Stimulated activated CD4-positive, alpha-beta T cell treated with anti-CD3 and anti-CD28 coated beads, Interleukin-15, amount 100 ng/mL, for 24 hours (primary cell): Measurements from ENCODE around the gene ATN1.
A peak's percentile ranks its signal among the peaks of the same experiment; 100 is the strongest.

ENCODE experiments used
- DNase-seq: peaks from one replicate; pipeline ENCODE4 v3.0.0-alpha.2; 2020

The ATN1 gene

DNA sequence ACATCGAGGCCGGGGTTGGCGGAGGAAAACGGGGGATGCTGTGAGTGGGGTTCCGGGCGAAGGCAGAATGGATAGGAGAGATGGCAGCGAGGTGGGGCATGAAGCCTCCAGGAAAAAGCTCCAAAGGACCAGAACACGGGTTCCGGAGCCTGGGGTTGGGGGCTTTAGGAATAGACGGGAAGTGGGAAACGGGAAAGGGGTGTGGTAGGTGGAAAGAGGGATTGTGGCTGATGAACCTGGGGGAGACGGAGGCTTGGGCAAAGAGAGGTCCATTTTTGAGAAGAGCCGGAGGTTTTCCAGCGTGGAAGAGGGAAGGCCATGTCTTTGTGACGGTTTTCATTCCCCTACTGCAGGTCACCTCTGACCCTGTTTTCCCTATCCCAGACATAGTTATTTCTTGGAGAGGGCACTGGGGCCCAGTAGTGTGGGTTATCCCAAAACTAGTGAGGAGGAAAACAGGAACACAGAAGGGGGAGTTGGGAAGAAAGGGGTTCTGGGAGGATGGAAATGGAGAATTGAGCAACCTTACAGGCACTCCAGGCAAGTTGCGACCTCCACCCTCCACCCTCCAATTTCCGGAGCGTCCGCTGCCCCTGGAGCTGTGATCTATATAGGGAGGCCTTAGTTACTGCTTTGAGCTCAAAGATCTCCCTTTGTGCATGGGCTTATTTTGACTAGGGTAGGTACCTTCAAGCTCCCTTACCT lies 1.1 kb downstream of the ATN1 start:
- no peak for DNase-seq

DNA sequence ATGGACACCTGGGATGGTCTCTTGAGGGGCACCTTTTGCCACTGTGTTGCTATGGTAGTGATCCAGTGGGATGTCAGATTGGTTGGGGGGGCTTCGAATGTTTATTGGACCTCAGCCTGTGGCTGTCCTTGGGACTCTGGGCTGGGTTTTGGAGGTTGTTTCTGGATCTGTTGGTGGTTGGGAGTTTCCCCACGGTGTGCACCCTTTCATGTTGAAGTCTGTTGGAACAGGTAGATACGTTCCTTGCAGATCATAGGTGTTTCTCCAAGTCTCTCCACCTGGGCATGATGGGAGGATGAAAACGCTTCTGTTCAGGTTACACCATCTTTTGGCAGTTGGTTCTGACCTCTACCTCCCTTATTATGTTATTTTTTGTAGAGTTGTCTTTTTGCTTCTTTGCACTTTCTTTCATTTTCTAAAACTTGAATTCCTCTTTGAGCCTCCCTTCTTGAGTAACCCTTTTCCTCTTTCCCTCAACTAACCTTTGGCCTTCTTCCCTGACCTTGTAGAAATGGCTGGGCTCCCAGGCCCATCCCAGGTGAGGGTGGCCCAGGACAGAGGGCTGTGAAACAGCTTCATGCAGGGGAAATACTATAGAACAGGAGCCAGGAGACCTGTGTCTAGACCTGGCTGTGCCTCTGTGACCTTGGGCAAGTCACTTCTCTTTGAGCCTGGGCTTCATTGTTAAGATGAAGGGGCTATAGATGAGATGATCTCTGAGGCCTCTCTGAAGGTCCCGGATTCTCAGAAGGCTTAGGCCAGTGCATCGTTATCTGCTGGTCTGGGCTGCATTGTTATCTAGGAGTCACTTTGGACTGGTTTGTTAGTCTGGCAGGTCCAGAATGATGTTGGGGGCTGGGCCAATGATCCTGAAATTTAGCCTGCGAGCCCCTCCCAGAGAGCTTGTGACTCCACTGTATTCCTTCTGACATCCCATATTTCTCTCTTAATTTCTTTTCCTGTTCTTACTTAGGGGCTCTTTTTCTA lies 2.0 kb downstream of the ATN1 start:
- DNase-seq: no peak

DNA sequence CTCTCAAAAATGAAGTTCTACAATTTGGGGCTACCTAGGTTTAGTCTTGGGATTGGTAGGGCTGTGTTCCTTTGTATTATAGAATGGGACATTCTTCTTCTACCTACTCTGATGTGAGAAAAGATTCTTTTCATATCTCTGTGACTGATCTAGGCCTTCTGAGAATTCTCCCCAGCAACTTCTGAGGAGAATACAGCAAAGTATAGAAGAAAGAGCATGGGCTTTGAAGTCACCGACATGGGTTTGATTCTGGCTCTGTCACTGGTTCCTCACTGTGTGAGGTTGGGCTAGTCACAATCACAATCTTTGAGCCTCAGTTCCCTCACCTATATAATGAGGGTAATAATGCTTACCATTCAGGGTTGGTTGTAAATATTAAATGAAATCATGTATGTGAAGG lies 5.0 kb downstream of the ATN1 start:
- DNase-seq: no peak

DNA sequence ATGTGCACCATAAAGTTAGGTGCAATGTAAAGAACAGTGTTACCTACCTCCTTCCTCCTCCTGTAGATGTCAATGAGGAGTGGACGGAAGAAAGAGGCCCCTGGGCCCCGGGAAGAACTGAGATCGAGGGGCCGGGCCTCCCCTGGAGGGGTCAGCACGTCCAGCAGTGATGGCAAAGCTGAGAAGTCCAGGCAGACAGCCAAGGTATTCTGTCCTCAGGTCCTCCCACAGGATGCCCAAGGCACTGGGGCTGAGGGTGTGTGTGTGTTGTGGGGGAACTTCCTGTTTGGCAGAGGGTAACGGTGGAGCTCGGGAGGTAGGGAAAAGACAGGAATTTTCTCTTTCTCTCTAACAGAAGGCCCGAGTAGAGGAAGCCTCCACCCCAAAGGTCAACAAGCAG lies 6.4 kb downstream of the ATN1 start:
- DNase-seq: peak; percentile 1

DNA sequence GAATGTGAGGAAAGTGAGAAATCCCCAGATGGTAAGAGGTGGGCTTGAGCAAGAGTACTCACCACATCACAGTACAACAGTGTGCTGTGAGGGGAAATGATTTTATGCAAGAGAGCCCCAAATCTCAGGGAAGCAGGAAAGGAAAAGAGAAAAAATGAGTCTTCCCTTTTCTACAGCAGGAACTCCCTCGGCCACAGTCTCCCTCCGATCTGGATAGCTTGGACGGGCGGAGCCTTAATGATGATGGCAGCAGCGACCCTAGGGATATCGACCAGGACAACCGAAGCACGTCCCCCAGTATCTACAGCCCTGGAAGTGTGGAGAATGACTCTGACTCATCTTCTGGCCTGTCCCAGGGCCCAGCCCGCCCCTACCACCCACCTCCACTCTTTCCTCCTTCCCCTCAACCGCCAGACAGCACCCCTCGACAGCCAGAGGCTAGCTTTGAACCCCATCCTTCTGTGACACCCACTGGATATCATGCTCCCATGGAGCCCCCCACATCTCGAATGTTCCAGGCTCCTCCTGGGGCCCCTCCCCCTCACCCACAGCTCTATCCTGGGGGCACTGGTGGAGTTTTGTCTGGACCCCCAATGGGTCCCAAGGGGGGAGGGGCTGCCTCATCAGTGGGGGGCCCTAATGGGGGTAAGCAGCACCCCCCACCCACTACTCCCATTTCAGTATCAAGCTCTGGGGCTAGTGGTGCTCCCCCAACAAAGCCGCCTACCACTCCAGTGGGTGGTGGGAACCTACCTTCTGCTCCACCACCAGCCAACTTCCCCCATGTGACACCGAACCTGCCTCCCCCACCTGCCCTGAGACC lies 7.8 kb downstream of the ATN1 start:
- peak; percentile 10 for DNase-seq

DNA sequence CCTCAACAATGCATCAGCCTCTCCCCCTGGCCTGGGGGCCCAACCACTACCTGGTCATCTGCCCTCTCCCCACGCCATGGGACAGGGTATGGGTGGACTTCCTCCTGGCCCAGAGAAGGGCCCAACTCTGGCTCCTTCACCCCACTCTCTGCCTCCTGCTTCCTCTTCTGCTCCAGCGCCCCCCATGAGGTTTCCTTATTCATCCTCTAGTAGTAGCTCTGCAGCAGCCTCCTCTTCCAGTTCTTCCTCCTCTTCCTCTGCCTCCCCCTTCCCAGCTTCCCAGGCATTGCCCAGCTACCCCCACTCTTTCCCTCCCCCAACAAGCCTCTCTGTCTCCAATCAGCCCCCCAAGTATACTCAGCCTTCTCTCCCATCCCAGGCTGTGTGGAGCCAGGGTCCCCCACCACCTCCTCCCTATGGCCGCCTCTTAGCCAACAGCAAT lies 8.5 kb downstream of the ATN1 start:
- DNase-seq: no peak

DNA sequence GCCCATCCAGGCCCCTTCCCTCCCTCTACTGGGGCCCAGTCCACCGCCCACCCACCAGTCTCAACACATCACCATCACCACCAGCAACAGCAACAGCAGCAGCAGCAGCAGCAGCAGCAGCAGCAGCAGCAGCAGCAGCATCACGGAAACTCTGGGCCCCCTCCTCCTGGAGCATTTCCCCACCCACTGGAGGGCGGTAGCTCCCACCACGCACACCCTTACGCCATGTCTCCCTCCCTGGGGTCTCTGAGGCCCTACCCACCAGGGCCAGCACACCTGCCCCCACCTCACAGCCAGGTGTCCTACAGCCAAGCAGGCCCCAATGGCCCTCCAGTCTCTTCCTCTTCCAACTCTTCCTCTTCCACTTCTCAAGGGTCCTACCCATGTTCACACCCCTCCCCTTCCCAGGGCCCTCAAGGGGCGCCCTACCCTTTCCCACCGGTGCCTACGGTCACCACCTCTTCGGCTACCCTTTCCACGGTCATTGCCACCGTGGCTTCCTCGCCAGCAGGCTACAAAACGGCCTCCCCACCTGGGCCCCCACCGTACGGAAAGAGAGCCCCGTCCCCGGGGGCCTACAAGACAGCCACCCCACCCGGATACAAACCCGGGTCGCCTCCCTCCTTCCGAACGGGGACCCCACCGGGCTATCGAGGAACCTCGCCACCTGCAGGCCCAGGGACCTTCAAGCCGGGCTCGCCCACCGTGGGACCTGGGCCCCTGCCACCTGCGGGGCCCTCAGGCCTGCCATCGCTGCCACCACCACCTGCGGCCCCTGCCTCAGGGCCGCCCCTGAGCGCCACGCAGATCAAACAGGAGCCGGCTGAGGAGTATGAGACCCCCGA lies 9.1 kb downstream of the ATN1 start:
- DNase-seq: peak; percentile 80

DNA sequence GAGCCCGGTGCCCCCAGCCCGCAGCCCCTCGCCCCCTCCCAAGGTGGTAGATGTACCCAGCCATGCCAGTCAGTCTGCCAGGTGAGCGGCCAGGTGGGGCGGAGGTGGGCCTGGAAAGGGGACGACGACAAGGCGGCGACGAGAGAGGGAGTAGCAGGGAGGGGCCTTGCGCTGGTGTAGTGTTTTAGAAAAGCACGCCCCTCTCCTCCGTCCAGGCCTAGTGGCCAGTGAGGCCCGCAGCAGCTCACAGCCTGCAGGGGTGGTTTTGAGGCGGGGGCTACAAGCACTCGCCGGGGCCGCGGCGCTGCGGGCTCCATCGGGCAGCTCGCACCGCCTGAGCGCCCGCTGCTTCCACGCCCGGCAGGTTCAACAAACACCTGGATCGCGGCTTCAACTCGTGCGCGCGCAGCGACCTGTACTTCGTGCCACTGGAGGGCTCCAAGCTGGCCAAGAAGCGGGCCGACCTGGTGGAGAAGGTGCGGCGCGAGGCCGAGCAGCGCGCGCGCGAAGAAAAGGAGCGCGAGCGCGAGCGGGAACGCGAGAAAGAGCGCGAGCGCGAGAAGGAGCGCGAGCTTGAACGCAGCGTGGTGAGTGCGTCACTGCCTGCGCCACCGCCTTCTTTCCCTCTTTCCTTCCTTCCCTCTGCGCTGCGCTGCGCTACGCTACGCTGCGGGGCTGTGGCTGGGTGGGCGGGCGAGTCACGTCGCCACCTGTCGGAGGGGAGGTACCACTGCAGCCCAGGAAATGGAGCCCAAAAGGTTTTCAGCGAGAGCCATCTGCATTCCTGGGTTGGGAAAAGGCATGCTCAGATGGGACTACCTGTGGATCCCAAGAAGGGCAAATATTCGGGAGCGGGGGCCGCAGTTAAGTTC lies 10.0 kb downstream of the ATN1 start:
- peak; percentile 94 for DNase-seq

DNA sequence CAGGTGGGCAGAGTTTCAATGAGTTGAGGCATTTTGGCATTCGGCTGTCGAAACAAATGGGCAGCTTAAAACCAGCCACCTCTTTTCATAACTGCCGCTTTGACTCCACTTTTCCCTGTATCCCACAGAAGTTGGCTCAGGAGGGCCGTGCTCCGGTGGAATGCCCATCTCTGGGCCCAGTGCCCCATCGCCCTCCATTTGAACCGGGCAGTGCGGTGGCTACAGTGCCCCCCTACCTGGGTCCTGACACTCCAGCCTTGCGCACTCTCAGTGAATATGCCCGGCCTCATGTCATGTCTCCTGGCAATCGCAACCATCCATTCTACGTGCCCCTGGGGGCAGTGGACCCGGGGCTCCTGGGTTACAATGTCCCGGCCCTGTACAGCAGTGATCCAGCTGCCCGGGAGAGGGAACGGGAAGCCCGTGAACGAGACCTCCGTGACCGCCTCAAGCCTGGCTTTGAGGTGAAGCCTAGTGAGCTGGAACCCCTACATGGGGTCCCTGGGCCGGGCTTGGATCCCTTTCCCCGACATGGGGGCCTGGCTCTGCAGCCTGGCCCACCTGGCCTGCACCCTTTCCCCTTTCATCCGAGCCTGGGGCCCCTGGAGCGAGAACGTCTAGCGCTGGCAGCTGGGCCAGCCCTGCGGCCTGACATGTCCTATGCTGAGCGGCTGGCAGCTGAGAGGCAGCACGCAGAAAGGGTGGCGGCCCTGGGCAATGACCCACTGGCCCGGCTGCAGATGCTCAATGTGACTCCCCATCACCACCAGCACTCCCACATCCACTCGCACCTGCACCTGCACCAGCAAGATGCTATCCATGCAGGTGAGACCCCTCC lies 10.8 kb downstream of the ATN1 start:
- peak; percentile 16 for DNase-seq

DNA sequence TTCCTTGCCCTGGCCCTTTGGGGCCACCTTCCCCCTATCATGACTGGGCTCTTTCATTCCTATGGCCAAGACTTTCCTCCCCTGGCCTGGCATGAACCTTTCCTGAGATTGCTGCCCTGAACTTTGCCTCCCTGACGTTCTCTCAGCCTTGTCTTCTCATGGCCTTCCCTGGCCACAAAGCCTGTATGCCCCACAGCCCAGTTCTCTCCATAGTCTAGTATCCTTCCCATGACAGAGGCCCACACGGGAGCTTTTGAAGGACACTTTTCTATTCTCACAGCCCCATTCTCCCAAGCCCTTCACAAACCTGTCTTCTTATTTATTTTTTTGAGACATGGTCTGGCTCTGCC lies 11.4 kb downstream of the ATN1 start:
- no peak for DNase-seq

DNA sequence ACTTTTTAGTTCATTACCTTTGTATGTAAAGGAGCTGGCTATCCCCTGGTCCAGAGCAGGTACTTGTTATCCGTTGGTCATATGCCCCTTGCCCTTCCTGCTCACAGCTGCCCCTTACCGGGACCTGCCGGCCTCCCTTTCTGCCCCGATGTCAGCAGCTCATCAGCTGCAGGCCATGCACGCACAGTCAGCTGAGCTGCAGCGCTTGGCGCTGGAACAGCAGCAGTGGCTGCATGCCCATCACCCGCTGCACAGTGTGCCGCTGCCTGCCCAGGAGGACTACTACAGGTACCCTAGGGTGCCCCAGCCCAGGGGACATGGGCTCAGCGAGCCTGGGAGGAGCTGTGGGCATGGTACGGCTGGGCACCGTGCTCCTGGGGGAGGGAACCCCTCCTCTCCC lies 13.5 kb downstream of the ATN1 start:
- peak; percentile 1 for DNase-seq

DNA sequence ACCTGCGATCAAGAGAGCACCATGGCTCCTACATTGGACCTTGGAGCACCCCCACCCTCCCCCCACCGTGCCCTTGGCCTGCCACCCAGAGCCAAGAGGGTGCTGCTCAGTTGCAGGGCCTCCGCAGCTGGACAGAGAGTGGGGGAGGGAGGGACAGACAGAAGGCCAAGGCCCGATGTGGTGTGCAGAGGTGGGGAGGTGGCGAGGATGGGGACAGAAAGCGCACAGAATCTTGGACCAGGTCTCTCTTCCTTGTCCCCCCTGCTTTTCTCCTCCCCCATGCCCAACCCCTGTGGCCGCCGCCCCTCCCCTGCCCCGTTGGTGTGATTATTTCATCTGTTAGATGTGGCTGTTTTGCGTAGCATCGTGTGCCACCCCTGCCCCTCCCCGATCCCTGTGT lies 14.0 kb downstream of the ATN1 start:
- peak; percentile 2 for DNase-seq

DNA sequence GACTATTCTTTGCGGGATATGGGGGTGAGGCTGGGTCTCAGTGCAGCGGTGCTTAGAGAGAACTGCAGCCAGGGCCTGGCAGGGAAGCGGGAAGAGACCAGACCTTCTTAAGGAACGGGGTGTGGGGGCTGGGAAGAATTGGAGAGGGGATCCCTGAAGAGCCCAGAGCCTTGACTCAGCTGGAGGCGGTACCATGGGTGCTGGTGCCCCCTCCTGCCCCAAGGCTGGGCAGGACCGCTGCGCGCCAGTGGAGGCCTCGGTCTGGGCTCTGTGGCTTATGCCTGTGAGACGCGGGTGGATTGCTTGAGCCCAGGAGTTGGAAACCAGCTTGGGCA lies 14.5 kb downstream of the ATN1 start:
- DNase-seq: no peak

DNA sequence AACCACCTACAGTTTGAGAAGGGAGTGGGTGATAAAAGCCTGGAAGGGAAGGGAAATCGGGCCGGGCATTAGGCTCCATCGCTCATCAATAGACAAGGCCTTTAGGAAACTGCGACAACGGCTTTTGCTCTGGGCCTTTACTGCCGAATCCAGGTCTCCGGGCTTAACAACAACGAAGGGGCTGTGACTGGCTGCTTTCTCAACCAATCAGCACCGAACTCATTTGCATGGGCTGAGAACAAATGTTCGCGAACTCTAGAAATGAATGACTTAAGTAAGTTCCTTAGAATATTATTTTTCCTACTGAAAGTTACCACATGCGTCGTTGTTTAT lies 15.6 kb downstream of the ATN1 start:
- DNase-seq: peak; percentile 81

DNA sequence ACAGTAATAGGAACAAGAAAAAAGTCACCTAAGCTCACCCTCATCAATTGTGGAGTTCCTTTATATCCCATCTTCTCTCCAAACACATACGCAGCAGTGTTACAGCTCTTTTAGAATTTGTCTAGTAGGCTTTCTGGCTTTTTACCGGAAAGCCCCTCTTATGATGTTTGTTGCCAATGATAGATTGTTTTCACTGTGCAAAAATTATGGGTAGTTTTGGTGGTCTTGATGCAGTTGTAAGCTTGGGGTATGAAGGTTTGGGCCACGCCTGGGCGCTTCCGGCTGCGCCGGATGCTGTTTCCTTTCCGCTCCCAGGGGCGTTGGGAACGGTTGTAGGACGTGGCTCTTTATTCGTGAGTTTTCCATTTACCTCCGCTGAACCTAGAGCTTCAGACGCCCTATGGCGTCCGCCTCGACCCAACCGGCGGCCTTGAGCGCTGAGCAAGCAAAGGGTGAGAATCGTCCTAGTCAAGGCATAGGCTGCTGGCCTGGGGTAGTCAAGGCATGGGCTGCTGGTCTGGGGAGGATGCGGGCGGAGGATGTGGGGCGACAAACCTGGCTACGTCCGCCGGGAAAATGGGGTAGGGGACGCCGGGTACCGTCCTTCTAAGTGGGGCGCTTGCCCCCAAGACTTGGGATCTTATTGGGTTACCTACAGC lies 16.1 kb downstream of the ATN1 start, which contains the start of the genes C12orf57 and RNU7-1:
TSS of gene C12orf57 (plus strand) at position 301 of the 659 bp plus-strand sequence. CDS start at position 401, 100 bp downstream.
TSS of gene RNU7-1 (plus strand) at position 95 of the 659 bp plus-strand sequence.
- DNase-seq: peak; percentile 87

DNA sequence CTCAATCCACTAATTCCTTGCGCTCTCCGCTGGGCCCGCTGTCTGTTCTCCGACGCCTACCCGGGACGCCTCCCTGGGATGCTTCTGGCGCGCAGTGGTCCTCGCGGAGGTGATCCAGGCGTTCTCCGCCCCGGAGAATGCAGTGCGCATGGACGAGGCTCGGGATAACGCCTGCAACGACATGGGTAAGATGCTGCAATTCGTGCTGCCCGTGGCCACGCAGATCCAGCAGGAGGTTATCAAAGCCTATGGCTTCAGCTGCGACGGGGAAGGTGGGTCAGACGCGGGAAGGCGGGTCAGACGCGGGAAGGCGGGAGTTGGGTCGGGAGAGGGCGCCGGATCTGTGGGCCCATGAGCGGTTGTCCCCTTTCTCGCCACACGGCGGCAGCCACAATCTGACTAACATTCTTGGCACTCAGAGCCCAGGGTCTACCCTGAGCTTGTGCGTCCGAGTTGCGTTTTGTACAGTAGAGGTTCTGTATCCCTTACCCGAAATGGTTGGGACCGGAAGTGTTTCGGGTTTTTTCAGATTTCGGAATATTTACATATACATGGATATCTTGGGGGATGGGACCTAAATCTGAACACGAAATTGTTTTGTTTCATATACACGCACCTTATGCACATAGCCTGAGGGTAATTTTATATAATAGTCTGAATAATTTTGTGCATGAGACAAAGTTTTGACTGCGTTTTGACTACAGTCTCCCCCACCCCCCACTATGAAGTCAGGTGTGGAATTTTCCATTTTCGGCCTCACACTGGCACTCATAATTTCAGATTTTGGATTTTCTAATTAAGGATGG lies 16.8 kb downstream of the ATN1 start:
- DNase-seq: peak; percentile 94

DNA sequence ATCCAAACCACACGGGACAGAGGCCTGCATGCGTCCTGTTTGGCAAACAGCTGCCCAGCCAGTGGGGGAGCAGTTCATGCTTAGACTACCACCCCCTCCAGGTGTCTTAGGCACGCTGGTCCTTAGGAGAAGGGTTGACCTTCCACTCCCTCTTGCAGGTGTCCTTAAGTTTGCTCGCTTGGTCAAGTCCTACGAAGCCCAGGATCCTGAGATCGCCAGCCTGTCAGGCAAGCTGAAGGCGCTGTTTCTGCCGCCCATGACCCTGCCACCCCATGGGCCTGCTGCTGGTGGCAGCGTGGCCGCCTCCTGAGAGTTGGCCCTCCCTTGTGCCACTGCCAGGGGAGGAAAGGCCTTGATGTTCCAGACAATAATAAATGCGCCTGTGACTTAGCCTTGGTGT lies 17.9 kb downstream of the ATN1 start:
- no peak for DNase-seq

DNA sequence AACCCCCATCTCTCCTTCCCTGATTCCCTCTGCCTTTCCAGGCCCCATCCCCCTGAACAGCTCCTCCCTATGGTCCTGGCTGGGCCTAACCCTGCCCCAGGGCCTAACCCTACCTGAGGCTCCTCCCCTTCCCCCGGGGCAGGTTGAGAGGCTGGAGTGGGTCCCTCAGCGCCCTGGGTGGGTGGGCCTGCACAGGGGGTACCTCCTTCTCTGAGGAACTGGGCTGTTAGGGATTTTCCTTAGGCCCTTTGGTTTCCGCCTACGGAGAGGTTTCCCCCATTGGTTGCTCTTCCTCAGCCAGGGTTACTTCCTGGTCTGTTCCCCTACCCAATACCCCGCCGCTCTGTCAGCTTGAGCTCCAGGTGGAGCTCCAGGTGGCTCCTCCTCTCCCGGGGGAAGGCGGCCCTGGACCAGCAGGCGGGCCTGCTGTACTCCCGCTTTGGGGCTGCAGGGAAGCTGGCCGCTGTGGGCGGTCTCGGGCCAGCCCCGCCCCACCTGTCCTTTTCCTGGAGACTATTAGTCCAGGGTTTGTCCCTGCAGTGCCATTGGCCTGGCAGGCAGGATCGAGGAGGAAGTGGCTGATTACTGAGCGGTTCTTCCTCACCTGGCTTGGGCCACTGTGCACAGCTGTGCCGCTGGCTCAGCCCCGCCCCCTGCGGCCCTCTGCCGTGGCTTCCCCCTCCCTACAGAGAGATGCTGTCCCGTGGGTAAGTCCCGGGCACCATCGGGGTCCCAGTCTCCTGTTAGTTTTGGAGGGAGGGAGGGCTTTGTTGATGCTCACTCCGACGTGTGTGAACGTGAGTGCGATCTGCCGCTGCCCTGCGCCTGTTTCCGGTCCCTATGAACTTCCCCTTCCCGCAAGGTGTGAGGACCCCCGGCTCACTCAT lies 18.5 kb downstream of the ATN1 start:
- DNase-seq: peak; percentile 86
